Skin epidermis (tissue), 12 donors: Measurements from ENCODE around the gene ZNF550.
"Not testable (repeated sequence)": the region's sequence is repeated elsewhere in the genome, so short reads cannot be mapped to it uniquely, and the experiment has no call there.

ENCODE experiments used
- H3K27ac ChIP-seq, 21 experiments: fragments of 200-600 bp; sonication (generic) in 11 of 21; one replicate each; pipeline ENCODE4 v1.5.0; 2020; ENCODE audit warnings: mild to moderate bottlenecking in 3 of 21, inconsistent platforms in 2 of 21, moderate library complexity in 2 of 21
- H3K4me3 ChIP-seq, 7 experiments: fragments of 200-600 bp; sonication (generic) in 2 of 7; one replicate each; pipeline ENCODE4 v1.5.0; 2020; ENCODE audit warnings: inconsistent platforms in 2 of 7, mild to moderate bottlenecking in 2 of 7, moderate library complexity in 1 of 7

The ZNF550 gene

DNA sequence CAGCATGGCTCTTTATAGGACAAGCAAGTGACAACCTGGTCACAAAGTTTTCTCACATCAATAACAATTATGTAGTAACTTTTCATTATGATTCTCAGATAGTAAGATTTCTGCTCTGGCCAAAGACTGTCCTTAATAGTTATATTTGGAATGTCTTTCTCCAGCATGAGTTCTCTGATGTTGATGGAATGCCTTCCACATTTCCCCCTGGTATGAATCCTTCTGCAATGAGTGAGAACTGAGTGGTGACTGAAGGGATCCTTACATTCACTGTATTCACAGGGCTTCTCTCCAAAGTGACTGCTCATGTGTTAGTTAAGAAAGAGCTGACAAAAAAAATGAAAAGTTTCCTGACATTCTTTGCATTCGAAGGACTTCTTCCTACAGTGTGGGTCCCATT lies 13.2 kb downstream of the ZNF550 start:
- H3K4me3 ChIP-seq: no peak overlapping the region
- no peak overlapping the region for H3K27ac ChIP-seq

DNA sequence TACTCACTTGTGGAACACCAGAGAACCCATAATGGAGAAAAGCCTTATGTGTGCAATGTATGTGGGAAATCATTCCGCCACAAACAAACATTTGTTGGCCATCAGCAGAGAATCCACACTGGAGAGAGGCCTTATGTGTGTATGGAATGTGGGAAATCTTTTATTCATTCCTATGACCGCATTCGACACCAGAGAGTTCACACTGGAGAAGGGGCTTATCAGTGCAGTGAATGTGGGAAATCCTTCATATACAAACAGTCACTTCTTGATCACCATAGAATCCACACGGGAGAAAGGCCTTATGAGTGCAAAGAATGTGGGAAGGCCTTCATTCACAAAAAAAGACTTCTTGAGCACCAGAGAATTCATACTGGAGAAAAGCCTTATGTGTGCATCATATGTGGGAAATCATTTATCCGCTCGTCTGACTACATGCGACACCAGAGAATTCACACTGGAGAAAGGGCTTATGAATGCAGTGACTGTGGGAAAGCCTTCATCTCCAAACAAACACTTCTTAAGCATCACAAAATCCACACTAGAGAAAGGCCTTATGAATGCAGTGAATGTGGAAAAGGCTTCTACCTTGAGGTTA lies 21.6 kb downstream of the ZNF550 start:
- H3K27ac ChIP-seq: no peak overlapping the region
- H3K4me3 ChIP-seq: no peak overlapping the region

DNA sequence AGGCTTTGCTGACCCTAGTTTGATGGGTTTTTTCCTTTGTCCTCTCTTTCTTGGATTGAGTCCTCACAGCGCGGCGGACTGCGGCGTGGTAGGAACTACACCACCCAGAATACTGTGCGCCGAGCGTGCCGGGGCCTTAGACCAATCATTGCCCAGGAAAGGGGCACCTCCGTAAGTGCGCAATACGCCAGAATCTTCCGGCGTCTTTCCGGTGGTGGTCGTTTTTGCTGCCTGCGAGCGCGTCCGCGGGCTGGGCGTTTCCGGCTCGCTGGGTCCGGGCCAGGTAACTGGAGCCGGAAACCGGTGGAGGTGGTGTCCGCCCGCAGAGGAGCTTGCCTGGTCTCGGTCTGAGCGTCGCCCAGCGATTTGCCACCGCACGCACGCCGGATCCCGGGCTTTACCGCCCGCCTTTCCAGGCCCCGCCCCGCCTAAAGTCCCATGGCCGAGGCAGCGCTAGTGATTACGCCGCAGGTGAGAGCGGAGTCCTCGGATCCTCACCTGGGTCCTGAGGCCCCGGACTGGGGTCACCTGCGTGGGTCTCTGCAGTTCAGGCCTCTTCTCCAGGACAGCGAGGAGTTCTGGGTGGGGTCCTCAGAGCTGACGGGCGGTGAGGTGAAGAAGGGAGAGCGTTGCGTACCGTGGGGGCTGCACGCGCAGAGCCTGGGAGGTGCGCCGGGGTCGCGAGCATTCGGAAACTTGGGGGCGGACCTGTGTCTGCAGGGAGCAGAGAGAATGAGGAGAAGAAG lies 32.4 kb downstream of the ZNF550 start, which contains the start of gene ZNF549:
TSS of gene ZNF549 (plus strand) at position 221 of the 746 bp plus-strand sequence. CDS start at position 439, 218 bp downstream.
- H3K4me3 ChIP-seq: peak within 1 kb of the TSS; percentile 55 to 80 (median 70)
- peak within 1 kb of the TSS; percentile 37 to 90 (median 81) for H3K27ac ChIP-seq

GRCh38 chr19:57518021-57518420 lies 41.6 kb downstream of the ZNF550 start:
- H3K4me3 ChIP-seq: not testable (repeated sequence)

DNA sequence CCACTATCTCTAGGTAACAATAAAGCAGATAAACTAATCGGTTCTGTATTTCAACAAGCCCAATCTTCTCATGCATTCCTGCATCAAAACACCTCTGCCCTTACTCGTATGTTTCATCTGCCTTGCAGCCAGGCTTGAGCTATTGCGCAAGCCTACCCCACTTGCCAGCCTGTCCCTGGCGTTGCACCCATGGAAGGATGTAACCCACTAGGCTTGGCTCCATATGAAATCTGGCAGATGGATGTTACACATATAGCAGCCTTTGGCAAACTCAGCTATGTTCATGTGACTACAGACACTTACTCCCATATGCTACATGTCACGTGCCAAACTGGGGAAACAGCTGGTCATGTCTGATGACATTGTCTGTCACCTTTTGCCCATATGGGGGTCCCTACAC lies 44.4 kb downstream of the ZNF550 start:
- no peak overlapping the region for H3K4me3 ChIP-seq

More at GRCh38 chr19:57518021-57518420, 41.6 kb downstream of the ZNF550 start:
- H3K27ac ChIP-seq: not testable (repeated sequence)

GRCh38 chr19:57512845-57513244 lies 46.8 kb downstream of the ZNF550 start:
- no peak overlapping the region for H3K27ac ChIP-seq
- no peak overlapping the region for H3K4me3 ChIP-seq

More for the DNA sequence above, 44.4 kb downstream of the ZNF550 start:
- no peak overlapping the region for H3K27ac ChIP-seq

DNA sequence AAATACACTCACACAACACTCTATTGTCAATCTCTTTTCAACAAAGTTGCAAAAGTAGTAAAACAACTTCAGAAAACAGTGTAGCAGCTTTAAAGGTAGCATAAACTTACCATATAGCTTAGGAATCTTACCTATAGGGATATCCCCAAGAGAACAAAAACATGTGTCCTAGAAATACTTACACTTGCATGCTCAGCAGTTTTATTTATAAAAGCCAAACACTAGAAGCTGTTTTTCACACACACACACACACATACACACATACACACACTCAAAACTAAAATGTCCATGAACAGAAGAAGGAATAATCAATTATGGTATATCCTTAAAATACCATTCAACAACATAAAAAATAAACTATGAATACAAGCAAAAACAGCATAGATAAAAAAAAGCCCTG lies 48.2 kb downstream of the ZNF550 start:
- H3K27ac ChIP-seq: no peak overlapping the region
- H3K4me3 ChIP-seq: no peak overlapping the region

GRCh38 chr19:57506163-57506562 lies 53.5 kb downstream of the ZNF550 start:
- H3K4me3 ChIP-seq: no peak overlapping the region
- H3K27ac ChIP-seq: no peak overlapping the region

- peak overlapping the region; percentile 55 to 89 (median 73) for H3K4me3 ChIP-seq
- H3K27ac ChIP-seq: peak overlapping the region in 2 of 21 experiments; percentile 87 to 94
These were observed 59.3 kb downstream of the ZNF550 start for GRCh38 chr19:57500400-57500799.

DNA sequence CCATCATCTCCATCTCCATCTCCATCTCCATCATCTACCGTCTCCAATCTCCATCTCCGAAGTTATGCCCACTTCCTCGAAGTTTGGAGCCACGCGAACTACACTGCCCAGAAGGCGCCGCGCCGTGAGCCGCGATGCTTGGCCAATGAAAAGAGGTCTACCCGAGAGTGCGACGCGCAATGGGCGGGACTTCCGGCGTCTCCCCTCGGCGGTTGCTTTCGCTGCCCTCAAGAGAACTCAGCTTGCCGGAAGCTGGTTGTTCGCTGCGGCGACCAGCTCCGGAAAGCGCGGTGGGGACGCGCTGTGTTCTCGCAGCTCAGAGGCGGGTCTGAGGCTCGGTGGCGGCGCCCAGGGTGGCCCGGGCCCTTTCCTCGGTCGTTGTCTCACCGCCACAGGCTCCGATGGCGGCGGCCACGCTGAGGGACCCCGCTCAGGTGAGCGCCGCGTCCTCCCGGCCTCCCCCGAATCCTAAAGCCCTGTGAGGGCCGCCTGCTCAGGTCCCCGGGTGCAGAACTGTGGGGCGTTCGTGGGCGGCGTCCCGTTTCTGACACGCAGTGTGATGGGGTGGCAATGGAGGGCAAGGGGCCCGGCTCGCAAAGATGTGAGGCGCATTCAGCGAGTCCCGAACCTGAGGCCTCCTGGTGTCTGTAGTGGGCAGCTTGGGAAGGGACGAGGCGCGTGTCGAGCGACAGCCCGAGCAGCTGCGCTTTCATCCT lies 59.8 kb downstream of the ZNF550 start, which contains the start of gene ZNF773:
TSS of gene ZNF773 (plus strand) at position 259 of the 716 bp plus-strand sequence. CDS start at position 402, 143 bp downstream.
- H3K27ac ChIP-seq: peak within 1 kb of the TSS; percentile 67 to 98 (median 90)
- peak within 1 kb of the TSS; percentile 55 to 89 (median 73) for H3K4me3 ChIP-seq

DNA sequence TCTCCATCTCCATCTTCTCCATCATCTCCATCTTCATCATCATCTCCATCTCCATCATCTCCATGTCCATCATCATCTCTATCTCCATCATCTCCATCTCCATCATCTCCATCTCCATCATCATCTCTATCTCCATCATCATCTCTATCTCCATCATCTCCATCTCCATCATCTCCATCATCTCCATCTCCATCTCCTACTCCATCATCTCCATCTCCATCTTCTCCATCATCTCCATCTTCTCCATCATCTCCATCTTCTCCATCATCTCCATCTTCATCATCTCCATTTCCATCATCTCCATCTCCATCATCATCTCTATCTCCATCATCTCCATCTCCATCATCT lies 60.4 kb downstream of the ZNF550 start:
- H3K27ac ChIP-seq, H3K4me3 ChIP-seq: not testable (repeated sequence)

GRCh38 chr19:57488299-57488644 lies 71.4 kb downstream of the ZNF550 start:
- H3K4me3 ChIP-seq: peak overlapping the region in 3 of 7 experiments; percentile 80 to 95 (median 94)
- H3K27ac ChIP-seq: not testable (repeated sequence)

DNA sequence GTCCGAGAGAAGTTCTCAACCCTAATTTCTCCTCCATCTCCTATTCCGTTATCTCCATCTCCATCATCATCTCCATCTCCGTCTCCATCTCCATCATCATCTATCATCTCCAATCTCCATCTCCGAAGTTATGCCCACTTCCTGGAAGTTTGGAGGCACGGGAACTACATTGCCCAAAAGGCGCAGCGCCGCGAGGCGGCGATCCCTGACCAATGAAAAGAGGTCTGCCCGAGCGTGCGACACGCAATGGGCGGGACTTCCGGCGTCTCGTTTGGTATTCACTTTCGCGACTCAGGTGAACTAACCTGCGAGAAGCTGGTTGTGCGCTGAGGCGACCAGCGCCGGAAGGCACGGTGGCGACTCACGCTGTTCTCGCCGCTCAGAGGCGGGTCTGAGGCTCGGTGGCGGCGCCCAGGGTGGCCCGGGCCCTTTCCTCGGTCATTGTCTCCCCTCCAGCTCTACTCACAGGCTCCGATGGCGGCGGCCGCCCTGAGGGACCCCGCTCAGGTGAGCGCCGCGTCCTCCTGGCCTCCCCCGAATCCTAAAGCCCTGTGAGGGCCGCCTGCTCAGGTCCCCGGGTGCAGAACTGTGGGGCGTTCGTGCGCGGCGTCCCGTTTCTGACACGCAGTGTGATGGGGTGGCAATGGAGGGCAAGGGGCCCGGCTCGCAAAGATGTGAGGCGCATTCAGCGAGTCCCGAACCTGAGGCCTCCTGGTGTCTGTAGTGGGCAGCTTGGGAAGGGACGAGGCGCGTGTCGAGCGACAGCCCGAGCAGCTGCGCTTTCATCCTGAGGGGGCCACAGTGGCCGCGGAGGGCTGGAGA lies 72.0 kb downstream of the ZNF550 start, which contains the start of gene ZNF419:
TSS of gene ZNF419 (plus strand) at position 274 of the 822 bp plus-strand sequence. CDS start at position 475, 201 bp downstream.
- Histone ChIP-seq H3K27ac (peak within 1 kb of the TSS; percentile 48 to 93 (median 86)), H3K4me3 (peak within 1 kb of the TSS; percentile 80 to 95 (median 92))
